Measurements from ENCODE around the gene CCDC112.

DNA sequence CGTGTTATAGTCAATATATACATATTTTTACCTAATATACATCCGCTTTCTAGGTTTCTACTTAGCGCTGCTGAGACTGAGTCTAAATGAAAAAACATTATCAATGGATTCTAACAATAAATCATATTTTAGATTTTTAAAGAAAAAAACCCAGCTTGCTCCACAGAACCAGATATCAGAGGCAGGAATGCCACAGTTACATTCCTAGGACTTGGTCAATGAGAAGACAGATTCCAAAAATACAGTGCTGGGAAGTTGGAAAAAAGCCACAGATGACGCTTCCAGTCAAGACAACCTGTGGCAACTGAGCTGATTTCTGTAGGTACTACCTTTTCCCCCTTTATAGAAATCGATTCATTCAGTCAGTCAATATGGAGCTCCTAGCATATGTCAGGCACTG is 577 bp upstream of the CCDC112 start:
- TF ChIP-seq EZH2 (IDR thresholded peaks at IDR 0.05; ENCODE audit: borderline replicate concordance, low read length) = no peak
- TF ChIP-seq, protein P1, sequence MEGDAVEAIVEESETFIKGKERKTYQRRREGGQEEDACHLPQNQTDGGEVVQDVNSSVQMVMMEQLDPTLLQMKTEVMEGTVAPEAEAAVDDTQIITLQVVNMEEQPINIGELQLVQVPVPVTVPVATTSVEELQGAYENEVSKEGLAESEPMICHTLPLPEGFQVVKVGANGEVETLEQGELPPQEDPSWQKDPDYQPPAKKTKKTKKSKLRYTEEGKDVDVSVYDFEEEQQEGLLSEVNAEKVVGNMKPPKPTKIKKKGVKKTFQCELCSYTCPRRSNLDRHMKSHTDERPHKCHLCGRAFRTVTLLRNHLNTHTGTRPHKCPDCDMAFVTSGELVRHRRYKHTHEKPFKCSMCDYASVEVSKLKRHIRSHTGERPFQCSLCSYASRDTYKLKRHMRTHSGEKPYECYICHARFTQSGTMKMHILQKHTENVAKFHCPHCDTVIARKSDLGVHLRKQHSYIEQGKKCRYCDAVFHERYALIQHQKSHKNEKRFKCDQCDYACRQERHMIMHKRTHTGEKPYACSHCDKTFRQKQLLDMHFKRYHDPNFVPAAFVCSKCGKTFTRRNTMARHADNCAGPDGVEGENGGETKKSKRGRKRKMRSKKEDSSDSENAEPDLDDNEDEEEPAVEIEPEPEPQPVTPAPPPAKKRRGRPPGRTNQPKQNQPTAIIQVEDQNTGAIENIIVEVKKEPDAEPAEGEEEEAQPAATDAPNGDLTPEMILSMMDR (IDR thresholded peaks at IDR 0.05; ENCODE audit: low read length) = no peak
